Esophagus mucosa (tissue), 1 donor: ENCODE data around the gene BIRC2. TPM values are rescaled to one million over a fixed set of nuclear protein-coding genes. Genes with fewer than 3 reads are reported as not detected.

Source experiments
- ATAC-seq: fragments of 200-7000 bp; cut with Tn5 transposase; one replicate; pipeline ENCODE4 v1.9.1; 2020
- total RNA-seq: library from RNA; stranded (reverse); gene quantifications from one replicate; pipeline ENCODE4 v1.2.4, GENCODE V29; 2023
- donor health status: DM: yes; HTN: yes; CAD: no.

BIRC2 gene
- total RNA-seq, 1 donor from 2014 or later = 22.1 TPM

- ATAC-seq = no peak
These were observed 55.5 kb downstream of the BIRC2 start for GRCh38 chr11:102402548-102402947.

GRCh38 chr11:102405501-102405900, 58.5 kb downstream of the BIRC2 start:
- no peak for ATAC-seq

GRCh38 chr11:102406099-102406498, 59.1 kb downstream of the BIRC2 start:
- ATAC-seq = no peak

GRCh38 chr11:102407901-102408300, 60.9 kb downstream of the BIRC2 start:
- ATAC-seq = no peak

- ATAC-seq = no peak
These were observed 61.3 kb downstream of the BIRC2 start for GRCh38 chr11:102408339-102408738.

GRCh38 chr11:102410382-102410784, 63.4 kb downstream of the BIRC2 start:
- no peak for ATAC-seq

- no peak for ATAC-seq
These were observed 64.1 kb downstream of the BIRC2 start for GRCh38 chr11:102411142-102411541.

- no peak for ATAC-seq
These were observed 66.5 kb downstream of the BIRC2 start for GRCh38 chr11:102413497-102413896.

- ATAC-seq = no peak
These were observed 67.5 kb downstream of the BIRC2 start for GRCh38 chr11:102414559-102414958.

- no peak for ATAC-seq
These were observed 68.4 kb downstream of the BIRC2 start for GRCh38 chr11:102415304-102415916.

GRCh38 chr11:102416976-102417375, 70.0 kb downstream of the BIRC2 start:
- ATAC-seq = no peak

GRCh38 chr11:102419181-102419580, 72.2 kb downstream of the BIRC2 start:
- ATAC-seq = peak; percentile 82

- ATAC-seq = no peak
These were observed 73.5 kb downstream of the BIRC2 start for GRCh38 chr11:102420547-102420946.

GRCh38 chr11:102421261-102421660, 74.2 kb downstream of the BIRC2 start:
- no peak for ATAC-seq

GRCh38 chr11:102422817-102423712, 76.1 kb downstream of the BIRC2 start:
- ATAC-seq = no peak

- no peak for ATAC-seq
These were observed 76.9 kb downstream of the BIRC2 start for GRCh38 chr11:102423936-102424335.

- no peak for ATAC-seq
These were observed 79.0 kb downstream of the BIRC2 start for GRCh38 chr11:102426000-102426399.

GRCh38 chr11:102426570-102426969, 79.6 kb downstream of the BIRC2 start:
- no peak for ATAC-seq

GRCh38 chr11:102427068-102427467, 80.1 kb downstream of the BIRC2 start:
- no peak for ATAC-seq

Other genes starting within 250 kb of the BIRC2 start
- gene YAP1, start 236.8 kb upstream of the BIRC2 start, total RNA-seq = 95.2 TPM
- gene BIRC3, start 29.7 kb upstream of the BIRC2 start, total RNA-seq = 2.2 TPM
- 131 TPM for gene TMEM123, start 105.6 kb downstream of the BIRC2 start, total RNA-seq
- 23.7 TPM for gene MMP7, start 183.5 kb downstream of the BIRC2 start, total RNA-seq